DMS 273 treated with DMSO at 0.1 percent for 48 hours (cell line): ENCODE results near the gene PDE8A.
"Not testable (repeated sequence)": the region's sequence is repeated elsewhere in the genome, so short reads cannot be mapped to it uniquely, and the experiment has no call there.

ENCODE experiments used
- DNase-seq: peaks from one replicate; lab custom pipeline; 2025; lab: John Stamatoyannopoulos, UW

Gene PDE8A

GRCh38 chr15:84988909-84989644 is 7.4 kb downstream of the PDE8A start:
- DNase-seq, result no peak

- DNase-seq, result no peak
Observed at GRCh38 chr15:84990507-84990906, 8.9 kb downstream of the PDE8A start.

- DNase-seq, result no peak
Observed at GRCh38 chr15:84991014-84991712, 9.5 kb downstream of the PDE8A start.

GRCh38 chr15:84992157-84992944 is 10.7 kb downstream of the PDE8A start:
- DNase-seq, result no peak

- no peak for DNase-seq
Observed at GRCh38 chr15:84996055-84996454, 14.4 kb downstream of the PDE8A start.

- not testable (repeated sequence) for DNase-seq
Observed at GRCh38 chr15:84996714-84997113, 15.1 kb downstream of the PDE8A start.

- not testable (repeated sequence) for DNase-seq
Observed at GRCh38 chr15:84997214-84997613, 15.6 kb downstream of the PDE8A start.

GRCh38 chr15:85000189-85000864 is 18.7 kb downstream of the PDE8A start:
- DNase-seq, result no peak

GRCh38 chr15:85000937-85001336 is 19.3 kb downstream of the PDE8A start:
- no peak for DNase-seq

GRCh38 chr15:85002517-85002916 is 20.9 kb downstream of the PDE8A start:
- no peak for DNase-seq

- no peak for DNase-seq
Observed at GRCh38 chr15:85003593-85004312, 22.1 kb downstream of the PDE8A start.

- DNase-seq, result no peak
Observed at GRCh38 chr15:85004550-85004949, 22.9 kb downstream of the PDE8A start.

GRCh38 chr15:85005319-85005718 is 23.7 kb downstream of the PDE8A start:
- DNase-seq, result no peak

GRCh38 chr15:85005746-85006145 is 24.1 kb downstream of the PDE8A start:
- no peak for DNase-seq

- no peak for DNase-seq
Observed at GRCh38 chr15:85006201-85006600, 24.5 kb downstream of the PDE8A start.

- no peak for DNase-seq
Observed at GRCh38 chr15:85006655-85007054, 25.0 kb downstream of the PDE8A start.

GRCh38 chr15:85007137-85007536 is 25.5 kb downstream of the PDE8A start:
- no peak for DNase-seq

GRCh38 chr15:85007741-85008397 is 26.2 kb downstream of the PDE8A start:
- DNase-seq, result no peak

GRCh38 chr15:85008474-85009260 is 27.0 kb downstream of the PDE8A start:
- no peak for DNase-seq

- DNase-seq, result no peak
Observed at GRCh38 chr15:85009435-85009834, 27.8 kb downstream of the PDE8A start.
